ENCODE measurements around the gene GIPC3.

GRCh38 chr19:3606174-3606689, 21.0 kb downstream of the GIPC3 start:
- no peak for TF ChIP-seq EZH2 (IDR thresholded peaks at IDR 0.05; ENCODE audit: insufficient read depth, poor library complexity, severe bottlenecking)
- no peak for TF ChIP-seq EZH2phosphoT487 (IDR thresholded peaks at IDR 0.05; ENCODE audit: insufficient read depth, low read depth)
